Omental fat pad (tissue), 4 donors: ENCODE data around the gene GALNT17. TPM values are rescaled to one million over a fixed set of nuclear protein-coding genes. Genes with fewer than 3 reads are reported as not detected.

Experiments
- ATAC-seq: fragments of 150-250 bp; one replicate; pipeline ENCODE4 v1.9.1; 2016; ENCODE audit warnings: mild to moderate bottlenecking, moderate library complexity; ENCODE audit not compliant: low FRiP score
- DNase-seq: peaks from one replicate; pipeline ENCODE4 v3.0.0-alpha.2; 2019; ENCODE audit warnings: low spot score
- total RNA-seq, 4 donors: library from RNA; depleted of rRNA; stranded (reverse); fragments of >200 nt; gene quantifications; one replicate each; pipeline ENCODE4 v1.1.0, GENCODE V29; 2016
- TF ChIP-seq, protein P1 (sequence below), 3 donors: fragments of 450-650 bp; IDR thresholded peaks; one replicate each; pipeline ENCODE4 v1.5.1; 2016 to 2017; ENCODE audit warnings: antibody characterized with exemption in 3 of 3, mild to moderate bottlenecking in 3 of 3, moderate library complexity in 2 of 3

Gene GALNT17
- total RNA-seq, 4 donors from 2014 or later: 1.6 to 12.6 (median 2.9) TPM

DNA sequence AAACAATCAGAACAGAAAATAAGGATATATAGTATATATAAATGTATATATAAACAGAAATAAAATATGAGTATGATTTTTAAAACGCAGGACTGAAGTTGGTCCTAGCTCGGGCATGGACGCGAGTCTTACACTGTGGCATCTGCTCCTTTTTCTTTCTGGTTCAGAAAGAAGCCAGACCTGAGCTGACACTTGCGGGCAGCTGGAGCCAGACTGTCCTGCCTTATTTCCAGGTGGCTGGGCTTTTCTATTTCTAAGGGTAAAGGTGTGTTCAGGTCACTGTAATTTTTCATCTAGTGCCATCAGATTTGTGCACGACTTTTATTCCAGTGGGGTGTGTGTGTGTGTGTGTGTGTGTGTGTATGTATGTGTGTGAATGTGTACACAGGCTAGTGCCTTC lies 166.4 kb downstream of the GALNT17 start:
- ATAC-seq (no peak), DNase-seq (no peak)
- TF ChIP-seq, protein P1, sequence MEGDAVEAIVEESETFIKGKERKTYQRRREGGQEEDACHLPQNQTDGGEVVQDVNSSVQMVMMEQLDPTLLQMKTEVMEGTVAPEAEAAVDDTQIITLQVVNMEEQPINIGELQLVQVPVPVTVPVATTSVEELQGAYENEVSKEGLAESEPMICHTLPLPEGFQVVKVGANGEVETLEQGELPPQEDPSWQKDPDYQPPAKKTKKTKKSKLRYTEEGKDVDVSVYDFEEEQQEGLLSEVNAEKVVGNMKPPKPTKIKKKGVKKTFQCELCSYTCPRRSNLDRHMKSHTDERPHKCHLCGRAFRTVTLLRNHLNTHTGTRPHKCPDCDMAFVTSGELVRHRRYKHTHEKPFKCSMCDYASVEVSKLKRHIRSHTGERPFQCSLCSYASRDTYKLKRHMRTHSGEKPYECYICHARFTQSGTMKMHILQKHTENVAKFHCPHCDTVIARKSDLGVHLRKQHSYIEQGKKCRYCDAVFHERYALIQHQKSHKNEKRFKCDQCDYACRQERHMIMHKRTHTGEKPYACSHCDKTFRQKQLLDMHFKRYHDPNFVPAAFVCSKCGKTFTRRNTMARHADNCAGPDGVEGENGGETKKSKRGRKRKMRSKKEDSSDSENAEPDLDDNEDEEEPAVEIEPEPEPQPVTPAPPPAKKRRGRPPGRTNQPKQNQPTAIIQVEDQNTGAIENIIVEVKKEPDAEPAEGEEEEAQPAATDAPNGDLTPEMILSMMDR (IDR thresholded peaks at IDR 0.05): no peak

DNA sequence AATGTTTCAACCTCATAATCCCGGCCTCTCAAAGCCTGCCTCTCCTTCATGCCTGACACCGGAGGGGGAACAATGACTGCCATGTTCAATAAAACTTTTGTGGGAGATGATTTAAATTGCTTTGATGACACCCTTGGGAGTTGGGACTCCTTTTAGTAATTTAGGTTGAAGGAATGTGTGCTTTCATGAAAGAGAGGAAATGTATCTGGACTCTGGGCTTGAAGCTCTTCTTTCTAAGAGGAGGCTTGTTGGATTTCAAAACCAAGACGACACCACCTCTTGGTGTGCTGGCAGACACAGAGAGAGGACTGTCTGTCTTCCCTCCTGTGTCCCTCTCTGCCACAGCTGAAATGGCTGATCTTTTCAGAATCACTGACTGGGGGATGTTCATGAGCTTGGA lies 168.1 kb downstream of the GALNT17 start:
- ATAC-seq (no peak), DNase-seq (no peak)
- TF ChIP-seq, protein P1 (IDR thresholded peaks at IDR 0.05): no peak

GRCh38 chr7:71300603-71301002 lies 168.7 kb downstream of the GALNT17 start:
- ATAC-seq (no peak), DNase-seq (no peak)
- TF ChIP-seq, protein P1 (IDR thresholded peaks at IDR 0.05): no peak

DNA sequence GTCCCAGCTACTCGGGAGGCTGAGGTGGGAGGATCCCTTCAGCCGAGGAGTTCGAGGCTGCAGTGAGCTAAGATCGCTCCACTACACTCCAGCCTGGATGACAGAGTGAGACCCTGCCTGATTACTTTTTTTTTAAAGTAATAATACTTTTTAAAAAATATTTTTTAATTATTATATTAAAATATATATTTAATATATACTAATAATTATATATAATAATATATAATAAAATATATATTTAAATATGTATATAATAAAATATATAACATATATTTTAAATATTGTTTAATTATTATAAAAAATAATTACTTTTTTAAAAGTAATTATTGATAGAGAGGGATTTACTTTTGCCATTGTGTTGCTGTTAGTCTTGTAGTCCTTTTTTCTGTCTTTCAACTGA lies 169.2 kb downstream of the GALNT17 start:
- no peak for ATAC-seq
- TF ChIP-seq, protein P1 (IDR thresholded peaks at IDR 0.05): no peak
- DNase-seq: no peak

DNA sequence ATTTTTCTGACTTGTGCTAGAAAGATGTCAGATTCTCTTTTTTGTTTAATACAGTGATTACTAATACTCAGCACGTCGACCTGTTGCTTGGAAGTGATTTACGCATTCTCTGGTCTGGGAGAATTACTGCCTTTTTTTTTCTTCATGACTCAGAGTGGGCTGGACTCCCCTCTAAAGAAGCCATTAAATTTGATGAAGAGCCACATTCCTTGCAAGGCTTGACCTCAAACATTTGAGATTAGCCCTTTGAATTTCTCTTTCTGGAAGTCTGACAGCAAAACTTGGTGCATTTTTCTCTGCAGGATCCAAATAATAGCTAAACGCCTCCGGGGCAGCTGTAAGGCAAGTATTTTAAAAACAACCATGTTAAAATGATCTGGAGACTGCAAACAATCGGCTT lies 171.6 kb downstream of the GALNT17 start:
- DNase-seq (no peak), ATAC-seq (peak; percentile 92)
- TF ChIP-seq, protein P1 (IDR thresholded peaks at IDR 0.05): no peak

DNA sequence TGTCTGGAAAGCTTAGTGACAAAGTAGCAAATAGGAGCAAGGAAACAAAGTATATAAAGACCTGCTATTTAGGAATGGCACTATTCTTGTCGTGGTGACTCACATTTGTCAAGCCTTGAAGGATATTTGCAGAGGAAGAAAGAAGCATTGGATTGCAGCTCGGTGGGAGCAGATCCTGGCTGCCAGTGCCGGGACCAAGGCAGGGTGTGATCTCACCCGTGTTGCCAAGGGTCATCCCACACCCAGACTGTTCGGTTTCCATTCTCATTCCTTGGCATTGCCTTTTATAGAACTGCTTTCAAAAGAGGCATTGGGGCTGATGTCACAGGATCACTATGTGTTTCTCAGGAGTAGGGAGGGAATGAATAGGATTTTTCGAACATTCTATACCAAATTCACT lies 176.2 kb downstream of the GALNT17 start:
- TF ChIP-seq, protein P1 (IDR thresholded peaks at IDR 0.05): no peak
- DNase-seq (no peak), ATAC-seq (peak; percentile 47)

- ATAC-seq: no peak
- TF ChIP-seq, protein P1 (IDR thresholded peaks at IDR 0.05): no peak
- DNase-seq: no peak
Measured at GRCh38 chr7:71311576-71311975, 179.6 kb downstream of the GALNT17 start.
